GM21737 (cell line): Measurements from ENCODE around the gene NDFIP1.
A peak's percentile ranks its signal among the peaks of the same experiment; 100 is the strongest.
"Not testable (repeated sequence)": the region's sequence is repeated elsewhere in the genome, so short reads cannot be mapped to it uniquely, and the experiment has no call there.

ENCODE experiments used
- ATAC-seq: cut with Tn5 transposase; IDR thresholded peaks from one replicate; pipeline ENCODE4 v1.9.1; 2021; ENCODE audit warnings: mild to moderate bottlenecking, moderate library complexity; ENCODE audit not compliant: unreplicated experiment

Gene NDFIP1

GRCh38 chr5:142108432-142109330, at the start of gene NDFIP1:
Gene NDFIP1, plus strand, starts transcription at chr5:142108779. Its CDS starts 196 bp downstream, at chr5:142108975.
- peak; percentile 98 for ATAC-seq

- ATAC-seq, result no peak
Observed at GRCh38 chr5:142059304-142059940, 49.2 kb upstream of the NDFIP1 start.

- ATAC-seq, result no peak
Observed at GRCh38 chr5:142063376-142063775, 45.2 kb upstream of the NDFIP1 start.

GRCh38 chr5:142063878-142064331, 44.7 kb upstream of the NDFIP1 start:
- no peak for ATAC-seq

GRCh38 chr5:142065273-142065672, 43.3 kb upstream of the NDFIP1 start:
- ATAC-seq, result no peak

GRCh38 chr5:142069606-142070399, 38.8 kb upstream of the NDFIP1 start:
- ATAC-seq, result no peak

- no peak for ATAC-seq
Observed at GRCh38 chr5:142070734-142071133, 37.8 kb upstream of the NDFIP1 start.

- ATAC-seq, result no peak
Observed at GRCh38 chr5:142072488-142072887, 36.1 kb upstream of the NDFIP1 start.

GRCh38 chr5:142073362-142073988, 35.1 kb upstream of the NDFIP1 start:
- ATAC-seq, result no peak

- ATAC-seq, result no peak
Observed at GRCh38 chr5:142074006-142074405, 34.6 kb upstream of the NDFIP1 start.

GRCh38 chr5:142078221-142078620, 30.4 kb upstream of the NDFIP1 start:
- no peak for ATAC-seq

- no peak for ATAC-seq
Observed at GRCh38 chr5:142078706-142079105, 29.9 kb upstream of the NDFIP1 start.

GRCh38 chr5:142079306-142079721, 29.3 kb upstream of the NDFIP1 start:
- no peak for ATAC-seq

- no peak for ATAC-seq
Observed at GRCh38 chr5:142080248-142080647, 28.3 kb upstream of the NDFIP1 start.

- no peak for ATAC-seq
Observed at GRCh38 chr5:142082182-142082781, 26.3 kb upstream of the NDFIP1 start.

GRCh38 chr5:142086229-142086628, 22.4 kb upstream of the NDFIP1 start:
- no peak for ATAC-seq

GRCh38 chr5:142086679-142087078, 21.9 kb upstream of the NDFIP1 start:
- no peak for ATAC-seq

GRCh38 chr5:142087920-142088679, 20.5 kb upstream of the NDFIP1 start:
- ATAC-seq, result no peak

- ATAC-seq, result not testable (repeated sequence)
Observed at GRCh38 chr5:142088855-142089479, 19.6 kb upstream of the NDFIP1 start.
